GM19240 (cell line): ENCODE data around the gene GCN1.

Experiments used
- DNase-seq: peaks from one replicate; pipeline ENCODE4 v3.0.0; 2011; ENCODE audit warnings: low spot score; ENCODE audit not compliant: insufficient read length

The GCN1 gene

DNA sequence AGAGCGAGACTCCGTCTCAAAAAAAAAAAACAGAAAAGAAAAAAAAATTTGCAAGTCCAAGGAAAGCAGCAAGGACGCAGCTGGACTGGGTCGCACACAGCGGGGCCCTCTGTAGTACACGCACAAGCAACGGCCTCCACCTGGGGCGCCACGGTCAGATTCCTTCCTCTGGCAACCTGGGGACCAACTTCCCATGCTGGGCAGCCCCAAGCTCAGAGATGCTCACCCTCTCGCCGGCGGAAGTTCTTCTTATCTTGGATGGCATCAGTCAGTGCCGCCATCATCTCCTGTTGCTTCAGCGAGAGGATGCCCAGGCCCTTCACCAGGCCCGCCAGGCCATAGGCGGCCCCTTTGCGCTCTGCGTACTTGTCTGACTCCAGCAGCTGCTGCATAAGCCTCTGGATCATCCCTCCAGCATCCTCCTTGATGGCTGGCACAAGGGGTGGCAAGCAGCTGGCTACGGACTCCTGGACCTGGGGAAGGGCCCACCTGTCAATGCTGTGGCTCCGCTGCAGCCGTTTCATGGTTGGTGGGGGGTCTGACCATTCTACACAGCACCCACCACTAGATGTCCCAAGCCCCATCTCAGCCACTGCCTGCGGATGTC, 43.5 kb downstream of the GCN1 start:
- no peak for DNase-seq

DNA sequence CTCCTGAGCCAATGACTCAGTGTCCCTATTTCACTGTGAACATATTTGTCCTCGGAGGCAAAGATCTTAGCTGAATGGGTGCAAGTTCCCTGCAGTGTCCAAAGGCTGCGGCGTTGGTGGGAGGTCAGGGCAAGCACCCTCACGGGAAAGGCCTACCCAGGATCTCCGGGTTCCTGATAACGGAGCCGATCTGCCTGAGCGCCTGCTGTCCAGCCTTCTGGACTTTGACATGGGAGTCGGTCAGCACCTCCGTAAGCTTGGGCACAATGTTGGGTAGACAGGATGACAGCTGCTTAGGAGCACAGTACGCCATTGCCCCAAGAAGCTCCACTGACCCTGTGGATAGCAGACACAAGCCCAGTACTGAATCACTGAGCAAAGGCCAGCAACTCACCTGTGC, 46.5 kb downstream of the GCN1 start:
- DNase-seq = no peak

DNA sequence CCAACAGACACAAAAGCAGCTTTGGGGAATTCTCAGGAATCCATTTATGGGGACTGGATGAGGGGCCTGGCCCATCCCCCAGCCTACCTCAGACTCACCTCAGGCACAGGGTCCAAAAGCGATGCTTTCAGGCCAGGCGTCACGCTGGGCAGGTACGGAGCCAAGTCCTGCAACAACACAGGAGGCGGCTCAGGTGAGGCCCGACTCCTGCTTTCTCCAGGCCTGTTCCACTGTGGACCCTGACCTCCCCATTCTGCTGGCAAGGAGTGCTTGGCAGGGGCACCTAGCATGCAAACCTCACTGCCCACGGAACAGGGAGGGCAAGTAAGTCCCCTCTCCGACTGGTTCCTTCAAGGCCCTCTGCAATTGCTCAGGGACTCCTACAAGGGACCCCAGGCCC, 49.4 kb downstream of the GCN1 start:
- no peak for DNase-seq

DNA sequence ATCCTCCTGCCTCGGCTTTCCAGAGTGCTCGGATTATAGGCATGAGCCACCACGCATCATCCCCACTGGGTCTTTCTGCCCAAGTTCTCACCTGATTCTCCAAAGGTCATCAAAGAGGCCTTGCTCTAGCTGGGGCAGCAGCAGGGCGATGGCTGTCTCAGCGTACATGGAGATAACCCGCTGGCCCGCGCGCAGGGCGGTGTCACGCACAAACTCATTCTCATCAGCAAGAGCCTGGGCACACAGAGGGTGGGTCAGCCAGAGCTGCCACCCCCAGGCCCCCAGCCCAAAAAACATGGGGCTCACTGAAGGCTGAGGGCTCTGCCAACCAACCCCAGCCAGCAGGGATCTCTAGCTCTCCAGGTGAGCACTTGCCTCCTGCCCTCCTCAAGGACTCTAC, 50.3 kb downstream of the GCN1 start:
- DNase-seq = no peak

DNA sequence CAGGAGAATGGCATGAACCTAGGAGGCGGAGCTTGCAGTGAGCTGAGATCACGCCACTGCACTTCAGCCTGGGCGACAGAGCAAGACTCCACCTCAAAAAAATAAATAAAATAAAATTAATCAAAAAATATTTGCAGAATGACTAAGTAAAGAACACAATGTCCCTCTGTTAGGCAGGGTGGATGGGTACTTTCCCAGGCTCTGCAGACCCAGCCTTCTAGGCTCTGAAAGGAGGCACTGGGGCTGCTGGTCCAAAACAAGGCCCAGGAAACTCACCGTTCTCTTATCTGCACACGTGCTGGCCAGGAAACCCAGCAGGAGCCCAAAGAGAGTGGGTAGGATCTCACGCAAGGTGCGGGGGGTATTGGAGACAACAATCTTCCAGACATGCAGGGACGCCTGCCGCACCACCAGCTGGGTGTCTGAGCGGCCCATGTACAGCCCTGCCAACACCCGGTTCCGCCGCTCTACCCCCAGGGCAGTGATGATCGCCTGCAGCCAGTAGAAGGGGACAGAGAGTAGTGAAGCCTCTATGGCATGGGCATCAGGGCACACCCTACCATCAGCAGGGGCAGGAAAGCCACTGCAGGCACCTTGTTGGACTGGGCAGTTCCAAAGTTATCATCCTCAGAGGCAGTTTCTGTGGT, 52.2 kb downstream of the GCN1 start:
- DNase-seq = no peak

DNA sequence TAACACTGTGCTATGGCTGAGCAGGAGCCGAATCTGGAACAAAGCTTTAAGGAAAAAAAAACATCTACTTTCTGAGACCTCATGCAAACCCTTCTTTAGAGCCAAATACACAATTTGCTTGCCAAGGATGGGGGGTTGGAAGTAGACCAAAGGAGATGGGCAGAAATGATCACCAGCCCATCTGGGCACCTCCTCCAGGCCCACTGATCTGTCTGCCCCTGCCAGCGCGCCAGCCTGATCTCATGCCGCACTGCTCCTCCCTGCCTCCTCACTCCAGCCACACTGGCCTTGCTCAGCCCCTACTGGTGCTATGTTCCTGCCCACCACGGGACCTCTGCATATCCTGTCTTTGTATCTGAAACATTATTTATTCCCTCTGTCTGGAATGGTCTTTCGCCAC, 53.2 kb downstream of the GCN1 start:
- DNase-seq = no peak

DNA sequence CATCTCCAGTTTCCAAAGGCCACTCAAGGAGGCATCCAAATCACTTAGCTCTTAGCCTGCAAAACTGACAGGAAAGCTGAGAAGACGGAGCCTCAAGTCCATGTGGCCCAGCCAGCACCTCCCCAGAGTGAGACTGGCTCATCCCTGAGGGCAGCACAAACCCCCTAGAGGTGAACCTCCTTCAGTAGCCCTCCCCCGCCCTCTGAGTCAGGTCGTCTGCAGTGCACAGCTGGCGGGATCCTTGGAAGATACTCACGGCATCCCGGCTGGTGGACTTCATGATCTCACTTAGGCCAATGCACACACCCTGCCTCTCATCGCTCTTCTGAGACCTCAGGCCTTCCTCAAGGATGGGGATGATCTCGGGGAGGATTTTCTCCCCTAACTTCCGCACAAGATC, 53.9 kb downstream of the GCN1 start:
- DNase-seq = no peak

DNA sequence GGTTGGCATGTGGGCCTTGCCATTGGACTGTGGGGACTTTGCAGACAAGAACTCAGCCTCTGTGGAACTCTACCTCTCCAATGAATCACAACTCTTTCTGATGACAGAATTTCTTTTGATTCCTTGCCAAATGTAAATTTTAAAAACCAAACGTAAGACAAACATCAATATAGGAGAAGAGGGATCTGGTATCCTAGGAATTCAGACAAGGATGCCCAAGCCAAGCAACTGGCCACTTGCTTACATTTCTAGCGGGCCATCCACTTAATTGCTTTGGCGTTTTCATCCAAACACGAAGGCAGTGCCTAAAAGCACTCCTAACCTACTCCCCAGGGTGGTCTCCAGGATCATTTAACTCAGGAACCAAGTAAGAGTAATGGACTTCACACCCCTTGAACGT, 54.6 kb downstream of the GCN1 start:
- no peak for DNase-seq

DNA sequence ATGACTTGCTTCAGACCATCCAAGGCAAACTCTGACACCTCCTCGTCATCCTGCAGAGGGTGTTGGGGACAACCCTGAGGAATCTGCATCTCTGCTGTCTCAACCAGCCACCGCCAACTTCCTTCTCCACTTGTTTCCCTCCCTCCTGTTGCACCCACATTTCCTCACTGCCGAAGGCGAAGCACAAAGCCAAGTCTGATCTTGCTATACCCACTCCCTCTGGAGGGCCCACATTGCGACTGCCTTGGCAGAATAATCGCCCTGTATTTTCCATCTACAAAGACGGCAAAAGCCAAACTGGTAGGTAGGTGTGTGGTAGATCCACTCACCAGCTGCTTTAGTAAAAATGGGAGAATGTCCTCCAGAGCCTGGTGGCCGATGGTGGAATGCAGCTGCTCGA, 56.1 kb downstream of the GCN1 start:
- DNase-seq = no peak

DNA sequence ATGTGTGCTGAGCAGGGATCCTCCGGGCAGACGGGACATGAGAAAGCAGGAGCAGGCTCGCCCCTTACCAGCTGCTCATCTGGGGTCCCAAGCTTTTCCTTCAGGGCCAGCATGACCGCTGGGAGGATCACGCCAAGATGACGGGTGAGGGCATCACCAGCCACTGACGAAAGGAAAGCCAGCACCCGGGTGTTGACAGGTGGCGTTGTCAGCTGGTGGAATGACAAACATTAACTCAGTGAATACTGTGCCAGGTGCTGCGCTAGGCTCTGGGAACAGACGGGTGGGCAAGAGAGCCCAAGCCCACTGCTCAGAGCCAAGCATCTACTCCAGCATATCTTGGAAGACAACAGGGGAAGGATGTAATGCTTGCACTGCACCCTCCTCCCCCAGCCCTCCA, 56.7 kb downstream of the GCN1 start:
- DNase-seq = no peak

DNA sequence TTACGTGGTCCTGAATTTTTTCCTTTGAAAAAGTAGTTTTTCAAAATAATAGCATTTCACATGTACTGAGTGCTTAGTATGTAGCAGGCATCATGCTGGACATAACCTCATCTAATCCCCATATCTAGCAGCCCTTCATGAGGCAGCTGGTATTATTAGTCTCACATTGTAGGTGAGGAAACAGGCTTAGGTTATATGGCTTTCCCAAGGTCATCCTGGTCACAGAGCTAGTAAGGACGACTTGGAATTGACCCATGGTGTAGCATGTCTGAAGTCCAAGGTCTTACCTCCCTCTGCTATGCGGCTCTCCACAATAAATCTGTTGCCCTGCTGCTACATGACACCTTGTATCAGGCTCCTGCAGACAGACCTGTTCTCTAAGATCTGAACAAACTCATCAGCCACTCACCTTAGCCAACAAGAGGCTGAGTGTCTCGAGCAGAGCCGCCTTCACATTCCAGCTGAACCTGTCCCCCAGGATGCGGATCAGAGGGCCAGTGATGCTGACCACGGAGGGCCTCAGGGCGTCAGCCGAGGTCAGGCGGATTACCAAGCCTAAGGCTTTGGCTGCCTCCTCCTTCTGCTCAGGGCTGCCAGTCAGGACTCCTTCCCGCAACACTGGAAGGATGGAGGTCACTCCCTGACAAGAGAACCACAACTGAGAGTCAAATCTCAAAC, 58.3 kb downstream of the GCN1 start:
- no peak for DNase-seq

DNA sequence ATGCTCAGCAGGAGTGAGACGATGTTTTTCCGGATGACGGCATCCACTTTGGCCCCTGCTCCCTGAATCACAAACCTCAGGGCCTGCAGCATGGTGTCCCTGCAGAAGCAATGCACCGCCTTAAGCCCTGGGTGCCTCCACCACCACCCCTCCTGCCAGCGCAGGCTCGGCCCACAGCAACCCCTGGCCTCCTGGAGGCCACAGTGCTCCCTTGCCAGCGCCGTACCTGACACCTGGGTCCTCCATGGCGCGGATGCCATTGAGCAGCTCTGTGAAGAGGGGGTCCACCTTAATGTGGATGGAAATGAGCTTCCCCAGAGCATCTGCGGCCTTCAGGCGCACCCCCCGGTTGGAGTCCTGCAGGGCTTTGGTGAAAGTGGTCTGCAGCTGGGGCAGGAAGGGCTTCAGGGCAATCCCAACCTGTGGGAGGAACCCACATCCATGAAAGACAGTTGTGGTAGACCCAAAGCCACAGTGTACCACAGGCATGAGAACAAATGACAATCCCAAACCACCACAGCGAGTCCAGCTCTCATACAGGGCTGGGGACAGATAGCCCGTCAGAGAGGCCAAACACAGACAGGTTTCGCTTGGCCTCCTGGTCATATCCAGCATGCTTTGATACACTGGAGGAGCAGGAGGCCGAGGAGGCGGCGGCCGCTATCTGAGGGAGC, 60.1 kb downstream of the GCN1 start:
- no peak for DNase-seq

DNA sequence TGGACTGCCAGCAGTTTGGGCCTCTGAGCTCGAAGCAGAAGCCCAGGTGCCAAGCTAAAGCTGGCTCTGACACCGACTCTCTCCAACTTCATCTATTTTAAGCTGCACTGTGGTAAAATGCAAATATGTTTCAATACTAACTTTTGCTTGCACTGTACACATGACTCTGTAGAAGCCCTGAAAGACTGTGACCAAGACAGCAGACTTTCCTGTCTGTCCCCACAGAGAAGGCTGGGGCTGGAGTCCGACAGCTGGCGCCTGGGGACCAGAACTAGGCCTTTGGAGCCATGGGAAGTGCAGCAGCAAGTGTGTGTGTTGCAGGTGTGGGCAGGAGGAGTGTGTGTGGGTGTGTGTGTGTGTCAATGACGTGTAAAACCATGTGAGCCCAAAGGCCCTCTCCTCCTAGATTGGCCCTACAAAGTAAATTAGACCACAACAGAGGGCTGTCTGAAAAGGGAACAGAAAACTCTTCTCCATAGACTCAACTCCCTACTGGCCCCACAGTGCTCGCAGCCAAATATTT, 61.6 kb downstream of the GCN1 start:
- DNase-seq = peak; percentile 66

DNA sequence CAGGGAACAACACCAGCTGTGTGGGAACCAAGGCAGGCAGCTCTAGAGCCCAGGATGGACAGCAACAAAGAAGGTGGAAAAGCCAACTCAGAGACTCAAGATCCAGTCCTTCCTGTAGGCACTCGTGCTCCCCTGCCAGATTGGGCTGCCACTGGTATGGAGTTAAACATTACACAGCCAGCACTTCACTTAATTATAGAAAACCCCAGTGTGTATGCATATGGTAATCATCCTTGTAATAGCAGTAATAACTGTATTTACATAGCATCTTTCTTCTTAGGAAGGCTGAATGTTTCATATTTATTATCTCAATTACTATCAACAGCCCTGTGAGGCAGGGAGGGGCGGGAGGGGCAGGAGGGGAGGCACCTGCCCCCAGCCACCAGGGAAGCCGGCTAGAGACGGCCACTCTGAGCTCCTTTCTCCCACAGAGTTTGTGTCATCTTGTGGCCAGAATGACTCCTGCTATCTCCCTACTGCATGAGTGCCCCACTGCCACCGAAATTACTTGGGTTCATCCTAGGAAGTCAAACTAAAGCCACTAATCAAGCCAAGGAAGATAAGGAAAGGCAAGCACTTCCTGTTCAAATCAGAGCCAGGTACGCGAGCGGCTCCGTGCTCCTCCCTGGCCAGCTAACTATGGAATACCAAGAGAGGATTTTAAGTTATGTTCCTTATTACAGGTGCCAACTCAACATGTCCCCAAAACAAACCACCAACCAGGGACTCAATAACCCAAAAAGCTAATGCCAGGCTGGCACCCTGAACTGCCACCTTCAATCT, 62.3 kb downstream of the GCN1 start:
- no peak for DNase-seq

DNA sequence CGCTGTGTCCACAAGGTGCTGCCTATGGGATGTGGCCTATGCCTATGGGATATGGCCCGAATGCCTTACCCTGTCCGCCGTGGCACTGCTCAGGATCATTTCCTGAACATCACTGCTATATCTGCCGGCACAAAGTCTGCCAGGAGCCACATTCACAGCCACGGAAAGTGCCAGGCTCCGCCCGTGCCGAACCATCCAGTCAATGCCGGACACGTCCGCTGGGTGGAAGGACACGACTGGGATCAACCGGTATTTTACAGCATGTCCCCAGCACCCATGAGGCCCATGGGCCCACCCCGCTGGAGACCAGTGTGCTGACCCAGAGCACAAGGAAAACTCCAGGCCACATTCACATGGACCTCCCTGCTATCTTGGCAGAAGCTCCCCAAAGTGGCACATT, 63.4 kb downstream of the GCN1 start:
- DNase-seq = no peak

DNA sequence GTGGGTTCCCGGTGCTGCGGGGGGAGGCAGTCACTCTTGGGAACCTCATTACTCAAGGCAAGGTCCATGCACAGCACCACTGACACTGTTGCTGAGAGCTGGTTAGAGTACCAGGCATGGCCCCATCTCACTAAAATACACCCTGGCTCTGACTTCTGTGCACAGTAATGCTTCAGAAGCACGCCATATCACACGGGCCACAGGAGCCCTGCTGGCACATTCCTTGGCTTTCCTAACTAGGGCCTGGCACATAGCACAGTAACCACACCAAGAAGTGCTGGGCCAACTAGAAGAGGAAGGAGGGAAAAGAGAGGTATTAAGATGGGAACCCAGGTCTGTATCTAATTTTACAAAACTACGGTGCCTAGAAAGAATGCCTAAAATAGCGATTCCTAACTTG, 64.5 kb downstream of the GCN1 start:
- DNase-seq = no peak

DNA sequence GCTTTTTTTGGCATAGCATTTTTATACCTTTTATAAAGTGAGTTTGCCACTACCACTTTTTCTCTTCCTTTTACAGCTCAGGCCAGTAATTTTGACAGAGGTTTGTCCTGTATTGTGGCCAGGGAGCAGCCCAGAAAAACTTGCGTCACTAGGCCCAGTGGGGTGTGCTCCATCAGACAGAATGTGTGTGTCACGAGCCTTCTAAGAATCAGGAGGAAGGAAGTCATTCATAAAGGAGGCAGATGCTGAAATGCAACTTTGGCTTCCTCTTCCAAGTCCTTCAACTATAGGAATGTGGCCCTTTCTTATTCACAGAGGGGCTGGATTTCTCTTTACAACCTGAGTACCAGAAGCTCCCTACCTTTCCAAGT, 67.9 kb downstream of the GCN1 start:
- DNase-seq = no peak

DNA sequence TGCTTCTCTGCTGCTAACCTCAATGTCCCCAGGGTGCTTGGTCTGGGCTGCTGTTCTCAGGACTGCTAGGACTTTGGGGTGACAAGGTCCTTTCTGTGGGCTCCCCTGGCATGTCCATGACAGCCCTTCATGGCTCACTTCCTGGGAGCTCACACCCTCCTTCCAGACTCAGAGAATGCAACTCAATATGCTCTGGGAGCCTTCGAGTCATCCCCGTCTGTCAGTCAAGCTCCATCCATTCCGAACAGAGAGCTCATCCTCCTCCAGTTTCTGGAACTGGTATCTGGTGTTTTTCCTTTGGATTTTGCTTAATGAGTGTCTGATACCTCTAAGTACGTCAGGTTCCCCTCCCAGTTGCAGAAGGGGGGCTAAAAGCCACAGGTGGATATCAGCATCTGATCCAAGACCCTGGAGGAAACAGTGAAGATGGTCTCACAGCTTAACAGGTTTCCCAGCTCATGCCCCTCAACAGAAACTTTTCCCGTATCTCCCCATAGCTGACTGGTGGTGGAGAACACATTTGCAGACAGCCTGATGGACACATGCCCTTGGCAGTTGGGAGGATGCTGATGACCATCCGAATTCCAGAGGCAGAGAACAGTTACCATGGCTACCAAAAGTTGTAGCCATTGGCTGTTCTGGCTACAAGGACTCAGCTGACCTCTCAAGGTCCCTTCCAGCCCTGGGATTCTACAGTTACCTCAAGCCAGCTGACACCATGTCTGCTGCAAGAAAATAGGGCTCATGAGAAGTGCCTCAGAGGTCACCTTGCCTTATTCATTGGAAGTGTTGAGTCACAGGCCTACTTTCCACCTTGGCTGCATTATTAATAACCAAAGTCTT, 68.5 kb downstream of the GCN1 start:
- no peak for DNase-seq

DNA sequence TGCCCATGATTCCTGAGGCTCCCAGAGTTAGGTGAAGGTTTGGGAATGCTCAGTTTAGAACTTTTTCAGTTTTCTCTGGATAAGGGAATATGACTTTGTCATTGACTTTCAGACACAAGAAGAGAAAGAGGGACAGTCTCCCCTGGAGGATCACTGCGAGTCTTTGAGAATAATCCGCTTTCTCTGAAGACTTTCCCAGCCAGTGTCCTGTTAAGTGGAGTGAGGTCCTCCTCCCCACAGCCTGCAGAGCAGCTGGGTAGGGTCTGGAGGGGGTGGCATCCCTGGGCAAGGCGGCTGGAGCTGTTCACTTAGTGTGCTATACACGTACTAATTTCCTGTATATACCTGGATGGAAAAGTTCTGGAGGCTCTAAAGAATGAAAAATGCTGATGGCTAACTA, 69.5 kb downstream of the GCN1 start:
- no peak for DNase-seq

DNA sequence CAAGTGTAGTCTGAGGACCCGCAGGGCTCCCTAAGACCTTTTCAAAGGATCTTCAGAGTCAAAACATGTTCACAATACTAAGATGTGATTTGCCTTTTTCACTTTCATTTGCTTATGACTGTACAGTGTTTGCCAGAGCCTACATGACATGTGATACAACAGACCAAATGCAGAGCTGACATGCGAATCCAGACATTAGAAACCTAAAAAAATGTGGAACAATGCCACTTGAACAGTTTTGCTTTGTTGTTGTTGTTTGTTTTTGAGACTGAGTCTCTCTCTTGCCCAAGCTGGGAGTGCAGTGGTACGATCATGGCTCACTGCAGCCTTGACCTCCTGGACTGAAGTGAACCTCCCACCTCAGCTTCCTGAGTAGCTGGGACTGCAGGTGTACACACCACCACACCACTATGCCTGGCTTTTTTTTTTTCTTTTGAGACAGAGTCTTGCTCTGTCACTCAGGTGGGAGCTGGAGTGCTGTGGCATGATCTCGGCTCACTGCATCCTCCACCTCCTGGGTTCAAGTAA, 72.7 kb downstream of the GCN1 start:
- no peak for DNase-seq
